ENCODE results near the gene DHX8.

Gene DHX8

DNA sequence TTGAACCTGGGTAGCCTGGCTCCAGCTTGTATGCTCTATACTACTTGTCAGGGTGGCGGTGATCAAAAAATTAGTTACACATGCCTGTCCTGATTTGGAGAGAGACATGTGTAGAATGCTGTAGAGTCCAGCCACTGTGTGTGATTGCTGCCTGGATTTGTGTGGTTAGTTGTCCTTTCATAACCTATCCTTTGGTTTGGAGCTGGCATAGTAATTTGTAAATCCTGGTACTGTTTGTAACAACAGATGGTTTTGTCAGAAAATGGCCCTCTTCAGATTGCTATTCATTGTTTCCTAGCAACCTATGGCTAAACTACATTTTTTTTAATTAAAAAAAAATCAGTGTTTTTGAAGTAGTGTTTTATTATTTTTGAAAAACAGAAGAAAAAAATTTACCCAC, 31.9 kb downstream of the DHX8 start:
- Histone ChIP-seq H3K36me3 (replicated peaks) (peaks cover 49% of the 10 kb centered on the region), H3K27ac (no peak overlapping the region), H3K4me3 (ENCODE audit: low read depth, low read length) (no peak overlapping the region), H3K27me3 (replicated peaks) (no peaks in the 10 kb centered on the region)
- TF ChIP-seq, protein P1, sequence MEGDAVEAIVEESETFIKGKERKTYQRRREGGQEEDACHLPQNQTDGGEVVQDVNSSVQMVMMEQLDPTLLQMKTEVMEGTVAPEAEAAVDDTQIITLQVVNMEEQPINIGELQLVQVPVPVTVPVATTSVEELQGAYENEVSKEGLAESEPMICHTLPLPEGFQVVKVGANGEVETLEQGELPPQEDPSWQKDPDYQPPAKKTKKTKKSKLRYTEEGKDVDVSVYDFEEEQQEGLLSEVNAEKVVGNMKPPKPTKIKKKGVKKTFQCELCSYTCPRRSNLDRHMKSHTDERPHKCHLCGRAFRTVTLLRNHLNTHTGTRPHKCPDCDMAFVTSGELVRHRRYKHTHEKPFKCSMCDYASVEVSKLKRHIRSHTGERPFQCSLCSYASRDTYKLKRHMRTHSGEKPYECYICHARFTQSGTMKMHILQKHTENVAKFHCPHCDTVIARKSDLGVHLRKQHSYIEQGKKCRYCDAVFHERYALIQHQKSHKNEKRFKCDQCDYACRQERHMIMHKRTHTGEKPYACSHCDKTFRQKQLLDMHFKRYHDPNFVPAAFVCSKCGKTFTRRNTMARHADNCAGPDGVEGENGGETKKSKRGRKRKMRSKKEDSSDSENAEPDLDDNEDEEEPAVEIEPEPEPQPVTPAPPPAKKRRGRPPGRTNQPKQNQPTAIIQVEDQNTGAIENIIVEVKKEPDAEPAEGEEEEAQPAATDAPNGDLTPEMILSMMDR (IDR thresholded peaks at IDR 0.05; ENCODE audit: low read depth, low read length, missing control alignments), result no peak
- DNase-seq, result no peak
- in situ Hi-C loops (cut with HindIII; ENCODE audit: low pct_ligation_motif_present, low sequenced_read_pairs), result no loop called here

DNA sequence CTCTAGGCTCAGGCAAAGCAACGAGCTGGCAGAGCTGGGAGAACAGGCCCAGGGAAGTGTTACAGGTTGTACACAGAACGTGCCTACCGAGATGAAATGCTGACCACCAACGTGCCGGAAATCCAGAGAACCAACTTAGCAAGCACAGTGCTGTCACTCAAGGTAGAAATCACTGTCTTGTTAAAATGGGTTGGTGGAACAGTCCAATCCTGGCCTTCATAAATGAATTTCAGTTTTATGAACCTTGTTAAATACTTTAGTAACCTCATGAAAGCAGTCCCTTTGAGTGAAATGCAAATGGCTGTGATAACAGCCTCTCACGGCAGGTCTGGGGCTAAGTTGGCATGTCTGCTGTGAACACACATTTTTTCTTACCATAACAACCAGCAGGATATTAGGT, 33.4 kb downstream of the DHX8 start:
- in situ Hi-C loops (cut with HindIII; ENCODE audit: low pct_ligation_motif_present, low sequenced_read_pairs), result no loop called here
- Histone ChIP-seq H3K36me3 (replicated peaks) (peaks cover 53% of the 10 kb centered on the region), H3K27ac (peak overlapping the region; percentile 67), H3K4me3 (ENCODE audit: low read depth, low read length) (no peak overlapping the region), H3K27me3 (replicated peaks) (no peaks in the 10 kb centered on the region)
- TF ChIP-seq, protein P1 (IDR thresholded peaks at IDR 0.05; ENCODE audit: low read depth, low read length, missing control alignments), result no peak
- peak; percentile 25 for DNase-seq

DNA sequence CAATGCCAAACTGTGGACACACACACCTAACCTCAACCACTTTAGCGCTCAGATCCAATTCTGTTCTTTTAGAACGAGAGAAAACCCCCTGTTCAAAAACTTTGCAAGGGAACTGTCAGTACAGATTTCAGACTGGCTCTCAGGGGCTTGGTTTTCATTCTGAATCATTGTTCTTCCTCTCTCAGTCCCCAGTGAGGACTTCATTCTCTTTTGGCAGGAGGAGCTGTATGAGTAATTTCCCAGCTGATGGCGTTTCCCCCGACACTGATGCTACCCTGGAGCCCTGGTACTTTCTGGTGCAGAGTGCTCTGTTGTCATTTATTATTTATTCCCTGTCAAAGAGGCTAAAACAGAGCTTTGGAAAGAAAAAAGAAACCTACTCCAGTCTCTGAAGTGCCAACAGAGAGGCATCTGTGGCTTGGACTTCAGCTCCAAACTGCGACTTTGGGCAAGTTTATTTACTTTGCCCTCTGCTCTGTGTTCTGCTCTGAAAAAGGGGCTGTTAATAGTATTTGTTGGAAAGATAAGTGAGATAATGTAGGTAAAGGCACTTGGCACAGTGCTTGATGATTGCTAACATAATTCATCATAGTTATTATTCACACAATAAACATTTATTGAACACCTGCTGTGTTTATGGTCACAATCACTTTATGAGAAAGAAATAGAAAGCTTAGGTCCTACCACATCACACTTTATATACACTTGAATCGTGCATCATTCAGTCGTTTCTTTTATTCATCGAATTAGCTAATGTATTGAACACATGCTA, 34.0 kb downstream of the DHX8 start:
- peak overlapping the region; percentile 67 for H3K27ac ChIP-seq
- in situ Hi-C loops (cut with HindIII; ENCODE audit: low pct_ligation_motif_present, low sequenced_read_pairs), result no loop called here
- TF ChIP-seq, protein P1 (IDR thresholded peaks at IDR 0.05; ENCODE audit: low read depth, low read length, missing control alignments), result no peak
- no peak overlapping the region for H3K4me3 ChIP-seq (ENCODE audit: low read depth, low read length)
- peak; percentile 76 for DNase-seq
- H3K36me3 ChIP-seq (replicated peaks), result peaks cover 48% of the 10 kb centered on the region
- no peaks in the 10 kb centered on the region for H3K27me3 ChIP-seq (replicated peaks)

DNA sequence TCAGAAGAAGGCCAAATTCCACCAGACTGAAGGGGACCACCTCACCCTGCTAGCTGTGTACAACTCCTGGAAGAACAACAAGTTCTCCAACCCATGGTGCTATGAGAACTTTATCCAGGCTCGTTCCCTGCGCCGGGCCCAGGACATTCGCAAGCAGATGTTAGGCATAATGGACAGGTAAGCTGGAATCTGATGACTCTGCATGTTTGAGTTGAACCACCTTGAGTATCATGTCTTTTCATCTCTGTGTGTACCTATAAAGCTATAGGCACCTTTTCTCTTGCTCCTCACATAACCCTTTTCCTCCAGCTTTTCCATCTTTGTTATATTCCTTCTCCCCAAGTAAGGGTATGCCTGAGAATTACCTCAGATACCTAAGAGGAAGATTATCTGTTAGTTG, 37.6 kb downstream of the DHX8 start:
- Histone ChIP-seq H3K4me3 (ENCODE audit: low read depth, low read length) (no peak overlapping the region), H3K27ac (no peak overlapping the region), H3K36me3 (replicated peaks) (peaks cover 65% of the 10 kb centered on the region), H3K27me3 (replicated peaks) (no peaks in the 10 kb centered on the region)
- DNase-seq, result no peak
- in situ Hi-C loops (cut with HindIII; ENCODE audit: low pct_ligation_motif_present, low sequenced_read_pairs), result no loop called here
- TF ChIP-seq, protein P1 (IDR thresholded peaks at IDR 0.05; ENCODE audit: low read depth, low read length, missing control alignments), result no peak

DNA sequence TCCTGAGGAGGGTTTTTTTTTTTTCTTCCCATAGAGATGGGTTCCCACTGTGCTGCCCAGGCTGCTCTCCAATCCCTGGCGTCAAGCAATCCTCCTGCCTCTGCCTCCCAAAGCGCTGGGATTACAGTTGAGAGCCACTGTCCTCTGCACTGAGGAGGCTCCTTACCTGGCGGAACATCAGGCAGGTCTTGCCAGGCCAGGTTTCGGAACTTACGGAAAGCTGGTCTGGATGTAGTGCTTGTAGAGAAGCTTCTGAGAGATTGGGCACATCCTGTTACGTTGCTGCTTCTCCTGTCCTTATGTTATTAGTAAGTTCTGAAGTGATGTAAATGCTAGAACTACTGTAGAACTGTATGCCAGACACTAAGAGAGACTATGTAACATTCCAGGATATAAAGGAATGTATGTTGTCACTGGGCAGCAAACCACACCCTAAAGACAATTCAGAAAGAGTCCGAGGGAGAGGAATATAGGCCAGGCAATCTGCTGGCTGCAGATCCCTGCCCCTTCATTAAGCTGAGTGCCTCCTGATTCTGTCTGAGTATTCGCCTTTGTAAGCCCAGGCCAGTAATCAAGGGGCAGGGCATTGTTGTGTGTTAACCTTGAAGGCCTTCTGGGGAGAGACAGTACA, 41.3 kb downstream of the DHX8 start:
- no peaks in the 10 kb centered on the region for H3K27me3 ChIP-seq (replicated peaks)
- TF ChIP-seq, protein P1 (IDR thresholded peaks at IDR 0.05; ENCODE audit: low read depth, low read length, missing control alignments), result no peak
- no peak overlapping the region for H3K4me3 ChIP-seq (ENCODE audit: low read depth, low read length)
- no peak overlapping the region for H3K27ac ChIP-seq
- in situ Hi-C loops (cut with HindIII; ENCODE audit: low pct_ligation_motif_present, low sequenced_read_pairs), result no loop called here
- peaks cover 49% of the 10 kb centered on the region for H3K36me3 ChIP-seq (replicated peaks)
- peak; percentile 25 for DNase-seq
